CD4-positive, alpha-beta T cell treated with Interleukin-17A for 4 hours (primary cell): ENCODE data around the gene RING1.

Source experiments
- DNase-seq: peaks from one replicate; pipeline ENCODE4 v3.0.0-alpha.2; 2020; ENCODE audit warnings: mixed read lengths

RING1 gene

DNA sequence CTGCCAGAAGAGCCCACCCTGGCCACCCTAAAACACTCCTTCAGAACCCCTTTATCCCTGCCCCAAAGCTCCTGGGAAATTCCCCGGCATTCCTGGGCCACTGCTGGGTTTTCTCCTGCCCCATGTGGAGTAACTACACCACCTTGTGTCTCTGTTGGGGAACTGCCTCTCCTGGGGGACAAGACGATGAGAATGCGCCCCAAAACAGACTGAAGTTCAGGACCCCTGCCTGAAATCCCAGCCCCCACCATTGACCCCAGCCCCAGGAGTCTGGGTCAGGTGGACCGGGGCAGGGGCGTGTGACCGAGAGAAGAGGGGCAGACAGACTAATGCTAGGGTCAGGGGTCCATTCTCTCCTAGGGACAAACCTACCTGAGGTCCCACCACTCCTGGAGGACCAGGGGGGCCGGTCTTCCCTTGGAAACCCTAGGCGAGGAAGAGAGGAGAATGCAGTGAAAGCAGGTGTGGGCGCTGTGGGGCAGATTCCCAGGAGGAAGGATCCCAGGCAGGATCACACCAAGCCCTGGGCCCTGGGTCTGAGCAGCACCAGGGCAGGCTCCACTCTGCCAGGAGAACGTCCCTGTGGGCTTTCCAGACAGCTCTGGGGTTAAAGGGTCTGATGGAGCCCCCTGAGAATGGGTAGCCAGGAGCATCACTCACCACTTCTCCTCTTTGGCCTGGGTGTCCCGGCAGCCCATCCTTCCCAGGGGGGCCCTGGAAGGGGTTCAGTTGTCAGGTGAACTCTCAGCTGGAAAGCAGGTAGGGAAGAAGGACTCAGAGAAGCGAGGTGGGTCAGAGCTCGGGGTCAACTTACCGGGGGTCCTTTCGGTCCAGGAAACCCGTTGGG, 35.4 kb upstream of the RING1 start:
- peak; percentile 10 for DNase-seq

DNA sequence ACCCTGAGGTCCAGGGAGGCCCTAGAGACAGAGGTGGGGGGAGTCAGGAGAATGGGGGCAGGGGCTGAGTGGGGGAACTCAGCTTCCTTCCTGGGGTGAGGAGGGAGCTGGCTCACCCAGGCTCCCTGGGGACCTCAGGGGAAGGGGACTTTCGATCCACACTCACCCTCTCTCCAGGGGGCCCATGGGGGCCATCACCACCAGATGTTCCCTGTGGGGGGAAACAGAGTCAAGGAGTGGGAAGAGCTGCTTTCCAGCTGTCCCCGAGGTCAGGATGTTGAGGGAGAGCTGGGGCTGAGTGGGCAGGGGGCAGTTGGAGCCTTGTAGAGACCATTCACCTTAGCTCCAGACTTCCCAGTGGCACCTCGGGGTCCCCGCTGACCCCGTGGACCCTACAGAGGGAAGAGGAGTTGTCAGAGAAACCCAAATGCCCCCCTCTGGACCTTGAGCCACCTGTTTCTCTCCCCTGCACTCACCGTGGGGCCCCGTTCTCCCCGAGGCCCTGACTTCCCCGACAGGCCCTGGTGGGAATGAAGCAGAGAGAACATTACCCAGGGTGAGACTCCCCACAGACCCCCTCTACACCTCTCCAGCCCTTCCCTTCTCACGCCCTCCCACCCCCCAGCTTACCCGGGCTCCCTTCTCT, 34.6 kb upstream of the RING1 start:
- no peak for DNase-seq

DNA sequence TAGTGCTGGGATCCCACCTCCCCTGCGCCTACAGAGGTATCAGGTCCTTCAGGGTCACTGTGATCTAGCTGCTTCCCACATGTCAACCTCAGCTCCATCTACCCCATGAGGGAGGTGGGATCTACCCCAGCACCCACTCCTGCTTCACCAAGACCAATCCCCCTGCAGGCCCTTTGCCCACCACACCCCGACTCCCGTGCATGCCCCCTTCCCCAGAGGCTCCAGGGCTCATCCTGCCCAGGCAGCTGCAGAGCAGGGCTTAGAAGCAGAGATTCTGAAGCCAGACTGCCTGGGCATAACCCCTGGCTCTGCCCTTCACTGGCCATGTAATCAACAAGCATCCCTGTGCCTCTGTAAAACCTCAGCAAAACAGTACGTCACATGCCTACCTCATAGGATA, 33.5 kb upstream of the RING1 start:
- no peak for DNase-seq

DNA sequence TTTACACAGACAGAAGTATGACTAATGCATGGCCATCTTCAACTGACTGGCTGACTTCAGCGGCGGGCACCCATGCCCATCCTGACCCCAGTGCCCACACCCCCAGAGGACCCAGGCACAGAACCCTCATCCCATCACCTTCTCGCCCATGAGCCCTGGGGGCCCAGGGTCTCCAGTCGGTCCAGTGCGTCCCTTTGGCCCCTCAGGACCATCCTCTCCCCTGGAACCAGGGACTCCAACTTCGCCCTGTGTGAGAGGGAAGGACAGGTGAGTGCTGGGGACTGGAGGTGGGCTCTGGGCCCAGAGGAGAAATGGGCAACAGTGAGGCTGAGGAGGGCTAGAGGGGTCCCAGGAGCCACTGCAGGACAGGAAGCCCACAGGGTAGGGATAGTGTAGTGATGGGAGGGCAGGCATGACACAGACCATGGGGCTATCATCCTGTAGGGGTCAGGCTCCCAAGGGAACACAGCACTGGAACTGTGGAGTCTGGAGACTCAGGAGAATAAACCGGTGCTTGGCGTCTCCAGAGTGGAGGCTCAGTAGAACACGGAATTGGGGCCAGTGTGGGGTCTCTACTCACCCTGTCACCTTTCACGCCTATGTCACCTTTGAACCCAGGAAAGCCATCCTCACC, 32.7 kb upstream of the RING1 start:
- DNase-seq: no peak

DNA sequence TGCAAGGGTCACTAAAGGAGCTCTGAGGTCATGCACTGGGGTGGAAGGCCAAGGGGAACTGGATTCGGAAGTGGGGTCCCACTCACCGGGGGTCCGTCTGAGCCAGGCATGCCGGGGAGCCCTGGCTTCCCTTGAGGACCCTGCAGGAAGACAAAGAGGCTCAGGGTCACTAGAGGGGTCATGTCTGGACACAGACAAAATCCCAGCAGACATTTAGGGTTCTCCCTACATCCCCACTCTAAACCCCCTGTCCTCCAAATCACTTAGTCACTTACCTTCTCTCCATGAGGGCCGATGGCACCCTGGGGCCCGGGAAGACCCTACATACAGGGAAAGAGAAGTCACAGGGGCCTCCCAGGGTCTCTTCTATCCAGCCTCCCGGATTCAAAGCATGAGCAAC, 31.4 kb upstream of the RING1 start:
- no peak for DNase-seq

DNA sequence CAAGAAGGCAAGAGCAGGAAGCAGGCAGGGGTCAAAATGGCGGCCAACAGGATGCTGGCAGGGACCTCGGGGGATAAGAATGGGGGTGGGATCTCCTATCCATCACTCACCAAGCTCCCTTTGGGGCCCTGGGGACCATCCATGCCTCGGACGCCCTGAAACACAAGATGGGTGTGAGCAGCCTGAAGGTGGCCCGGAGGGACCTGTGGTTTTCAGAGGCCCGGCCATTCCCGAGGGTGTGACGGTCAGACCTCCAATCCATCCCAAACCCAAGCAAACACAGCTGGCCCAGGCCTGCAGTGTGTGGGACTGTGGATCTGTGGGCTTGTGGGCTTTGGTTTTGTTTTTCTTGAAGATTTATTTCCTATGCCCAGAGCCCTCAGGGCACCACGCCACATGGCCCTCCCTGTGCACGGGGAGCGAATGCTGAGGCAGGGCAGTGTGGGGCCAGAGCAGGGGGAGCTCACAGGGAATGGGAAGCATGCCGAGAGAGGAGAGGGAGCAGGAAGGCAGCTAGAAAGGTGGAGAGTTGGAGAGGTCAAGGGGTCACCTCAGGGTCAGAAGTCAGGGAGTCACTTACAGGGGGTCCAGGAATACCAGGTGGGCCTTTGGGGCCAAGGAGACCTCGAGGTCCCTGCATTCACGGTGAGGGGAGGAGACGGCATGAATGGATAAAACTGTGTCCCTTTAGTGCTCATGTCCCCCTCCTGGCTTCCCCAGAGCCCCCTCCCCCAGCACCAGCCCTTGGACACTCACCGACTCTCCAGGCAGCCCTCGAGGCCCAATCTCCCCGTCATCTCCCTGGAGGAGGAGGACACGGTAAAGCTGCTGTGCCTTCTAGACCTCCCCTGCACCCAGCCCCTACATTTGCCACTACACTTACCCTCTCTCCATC, 30.5 kb upstream of the RING1 start:
- no peak for DNase-seq

DNA sequence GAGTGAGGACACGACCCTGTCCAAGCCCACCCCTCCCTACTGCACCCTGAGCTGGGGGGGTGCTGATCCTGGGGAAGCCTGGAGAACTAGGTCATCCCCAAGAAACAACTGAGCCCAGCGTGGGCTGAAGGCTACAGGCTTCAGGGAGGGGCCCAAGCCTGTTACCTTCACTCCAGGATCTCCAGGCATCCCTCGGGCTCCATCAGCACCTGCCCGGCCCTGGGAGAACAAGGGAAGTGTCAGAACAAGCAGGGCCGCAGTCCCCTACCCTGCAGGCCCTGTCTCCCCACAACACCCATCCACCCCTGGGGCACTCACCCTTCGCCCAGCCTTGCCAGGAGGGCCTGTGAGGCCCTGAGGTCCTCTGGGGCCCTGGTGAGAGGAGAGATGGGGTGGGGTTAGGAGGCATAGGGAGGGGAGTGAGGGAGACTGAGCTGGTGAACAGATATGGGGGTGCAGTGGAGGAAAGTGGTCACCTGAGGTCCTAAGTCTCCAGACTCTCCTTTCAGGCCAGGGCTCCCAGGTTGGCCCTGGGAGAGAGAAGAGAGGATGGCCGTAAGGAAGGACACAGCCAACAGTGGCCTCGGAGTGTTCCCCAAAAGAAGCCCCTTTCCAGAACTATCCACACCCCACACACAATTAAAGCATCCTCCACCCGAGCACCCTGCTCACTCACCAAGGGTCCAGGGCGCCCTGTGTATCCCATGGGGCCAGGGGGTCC, 29.4 kb upstream of the RING1 start:
- DNase-seq: no peak

DNA sequence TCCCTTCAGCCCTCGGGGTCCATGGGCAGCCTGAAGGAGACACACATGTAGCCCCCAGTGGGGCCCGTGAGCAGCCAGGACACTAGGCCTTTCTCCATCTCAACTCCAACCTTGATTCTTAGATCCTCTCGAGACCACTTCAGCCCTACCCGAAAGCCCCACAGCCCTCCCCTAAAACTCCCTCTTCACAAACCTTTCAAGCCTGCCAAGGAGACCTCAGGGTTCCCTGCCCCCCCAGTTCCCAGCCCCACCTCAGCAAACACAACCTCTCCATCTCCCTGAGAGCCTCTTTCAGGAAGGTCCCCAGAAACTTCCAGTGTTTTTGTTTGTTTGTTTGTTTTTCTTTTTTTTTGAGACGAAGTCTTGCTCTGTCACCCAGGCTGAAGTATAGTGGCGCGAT, 27.2 kb upstream of the RING1 start:
- no peak for DNase-seq

DNA sequence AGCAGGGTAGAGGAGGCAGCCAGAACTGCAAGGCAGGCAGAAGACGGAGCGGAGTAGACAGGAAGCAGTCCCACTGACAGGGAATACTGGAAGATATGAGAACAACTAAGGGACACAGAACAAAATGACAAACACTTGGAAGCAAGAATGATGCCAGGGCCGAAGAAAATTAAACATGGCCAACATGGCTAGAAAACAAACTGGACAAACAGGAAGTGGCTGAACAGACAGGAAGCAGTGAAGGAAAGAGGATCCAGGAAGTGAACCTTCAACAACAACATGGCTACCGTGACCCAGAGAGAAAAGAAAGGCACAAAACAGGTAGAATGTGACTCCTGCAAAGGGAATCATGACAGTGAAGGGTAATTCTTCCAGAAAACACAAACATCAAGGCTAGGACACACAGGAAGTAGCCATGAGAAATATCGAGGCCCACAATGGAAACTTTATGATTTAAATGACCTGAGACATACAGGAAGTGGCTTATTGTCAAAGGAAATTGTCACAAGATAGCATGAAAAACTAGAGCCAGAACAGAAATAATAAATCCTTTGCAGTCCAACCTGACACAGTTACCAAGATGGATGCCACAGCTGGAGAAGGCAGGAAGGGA, 25.1 kb upstream of the RING1 start:
- DNase-seq: no peak

DNA sequence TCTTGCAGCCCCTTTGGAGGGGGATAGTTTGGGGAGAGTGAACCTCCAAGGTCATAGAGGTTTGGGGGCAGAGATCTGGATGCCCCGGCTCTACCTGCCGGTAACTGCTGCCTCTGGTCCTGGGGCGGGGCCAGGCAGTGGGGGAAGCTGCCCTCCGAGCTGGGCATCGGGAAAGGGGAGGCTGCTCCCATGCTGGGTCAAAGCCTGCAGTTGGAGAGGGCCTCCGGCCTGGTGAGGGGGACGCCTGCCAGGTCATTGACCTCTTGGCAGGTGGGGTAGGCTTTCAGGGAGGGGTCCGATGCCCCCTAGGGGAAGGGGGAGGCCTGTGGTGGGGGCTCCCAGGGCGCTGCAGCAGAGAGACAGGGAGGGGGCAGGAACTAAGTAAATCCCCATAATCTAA, 23.1 kb upstream of the RING1 start:
- DNase-seq: no peak

DNA sequence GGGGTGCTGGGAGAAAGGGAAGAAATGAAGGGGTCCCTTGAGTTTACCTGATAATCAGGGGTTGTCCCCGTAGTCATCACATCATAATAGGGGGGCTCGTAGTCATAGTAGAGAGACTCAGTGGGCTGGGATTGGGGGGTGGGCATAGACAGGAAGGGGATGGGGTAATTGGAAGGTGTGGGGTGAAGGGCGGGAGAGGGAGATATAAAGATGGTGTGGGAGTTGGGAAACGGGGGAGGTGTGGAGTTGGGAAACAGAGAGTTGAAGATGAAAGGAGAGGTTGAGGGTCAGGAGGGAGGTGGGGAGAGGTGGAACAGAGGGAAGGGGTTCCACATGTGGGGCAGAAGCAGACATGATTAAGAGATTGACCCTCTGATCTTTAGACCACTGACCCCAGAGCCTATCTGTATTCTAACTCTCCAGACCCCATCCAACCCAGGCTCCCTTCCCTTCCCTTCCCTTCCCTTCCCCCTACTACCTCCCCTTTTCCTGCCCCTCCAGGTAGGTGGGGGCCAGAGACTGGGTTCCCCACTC, 22.6 kb upstream of the RING1 start:
- DNase-seq: no peak

DNA sequence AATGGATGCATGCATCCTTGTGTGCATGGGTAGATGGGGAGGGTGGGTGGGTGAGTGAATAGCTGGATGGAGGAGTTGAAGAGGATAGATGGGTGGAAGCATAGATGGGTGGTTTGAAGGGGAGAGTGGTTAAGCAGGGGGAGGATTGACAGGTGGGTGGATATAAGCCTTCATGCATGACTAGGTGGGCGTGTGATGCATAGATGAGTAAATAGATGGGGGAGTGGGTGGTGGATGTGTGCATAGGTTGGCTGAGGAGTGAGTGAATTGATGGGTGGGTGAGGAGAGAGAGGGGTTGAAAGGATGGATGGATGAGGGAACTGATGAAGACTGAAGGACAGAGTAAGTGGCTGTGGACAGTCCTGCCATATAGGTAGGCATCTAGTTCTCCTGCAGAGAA, 20.5 kb upstream of the RING1 start:
- no peak for DNase-seq

DNA sequence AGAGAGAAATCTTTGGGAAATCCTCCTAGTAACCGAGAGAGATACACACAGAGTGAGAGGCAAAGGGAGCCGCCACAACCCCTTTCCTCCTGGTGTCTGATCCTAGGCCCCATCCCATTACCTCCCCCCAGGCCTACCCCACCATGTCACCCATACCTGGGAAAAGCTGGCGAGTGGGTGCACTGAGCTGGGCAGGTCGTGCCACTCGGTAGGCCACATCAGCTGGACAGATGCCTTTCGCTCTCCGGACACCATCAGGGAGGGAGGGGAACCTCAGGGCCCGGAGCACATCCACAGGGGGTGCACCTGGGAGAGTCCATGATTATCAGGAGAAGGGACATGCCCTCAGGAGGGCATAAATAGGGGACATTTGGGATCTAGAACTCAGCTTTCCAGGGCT, 19.1 kb upstream of the RING1 start:
- no peak for DNase-seq

DNA sequence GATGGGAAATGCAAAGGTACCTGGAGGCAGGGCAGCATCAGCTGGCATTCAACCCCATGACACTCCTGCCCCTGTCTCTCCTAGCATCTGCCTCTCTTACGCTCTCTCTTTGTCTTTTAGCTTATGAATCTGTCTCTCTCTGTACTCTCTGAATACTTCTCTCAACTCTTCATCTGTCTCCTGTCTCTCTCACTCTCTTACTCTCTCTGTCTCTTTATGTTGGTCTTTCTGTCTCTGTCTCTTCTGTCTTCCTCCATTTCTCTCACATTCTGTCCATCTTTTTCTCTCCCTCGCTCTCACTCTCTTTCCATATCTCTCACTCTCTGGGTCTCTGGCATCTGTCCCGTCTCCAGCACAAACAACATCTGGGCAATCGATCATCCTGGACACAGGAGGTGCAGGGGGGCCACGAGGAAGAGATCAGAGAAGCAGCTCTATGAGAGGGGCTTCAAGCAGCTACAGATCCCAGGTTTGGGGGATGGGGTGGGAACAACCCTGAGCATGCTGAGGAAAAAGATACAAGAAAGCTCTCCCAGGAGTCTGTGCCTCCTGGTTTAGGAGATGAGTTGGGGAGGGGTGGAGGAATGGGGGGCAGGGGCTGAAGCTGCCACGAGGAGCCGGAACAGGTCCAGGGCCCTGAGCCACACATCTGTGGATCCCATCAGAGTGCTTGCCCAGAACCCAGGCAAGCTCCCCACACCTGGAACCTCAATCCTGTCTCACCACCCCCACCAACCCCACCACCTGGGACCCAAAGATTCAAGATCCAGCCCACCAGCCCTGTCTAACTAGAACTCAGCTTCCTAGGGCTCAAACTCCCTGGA, 18.5 kb upstream of the RING1 start:
- DNase-seq: no peak

DNA sequence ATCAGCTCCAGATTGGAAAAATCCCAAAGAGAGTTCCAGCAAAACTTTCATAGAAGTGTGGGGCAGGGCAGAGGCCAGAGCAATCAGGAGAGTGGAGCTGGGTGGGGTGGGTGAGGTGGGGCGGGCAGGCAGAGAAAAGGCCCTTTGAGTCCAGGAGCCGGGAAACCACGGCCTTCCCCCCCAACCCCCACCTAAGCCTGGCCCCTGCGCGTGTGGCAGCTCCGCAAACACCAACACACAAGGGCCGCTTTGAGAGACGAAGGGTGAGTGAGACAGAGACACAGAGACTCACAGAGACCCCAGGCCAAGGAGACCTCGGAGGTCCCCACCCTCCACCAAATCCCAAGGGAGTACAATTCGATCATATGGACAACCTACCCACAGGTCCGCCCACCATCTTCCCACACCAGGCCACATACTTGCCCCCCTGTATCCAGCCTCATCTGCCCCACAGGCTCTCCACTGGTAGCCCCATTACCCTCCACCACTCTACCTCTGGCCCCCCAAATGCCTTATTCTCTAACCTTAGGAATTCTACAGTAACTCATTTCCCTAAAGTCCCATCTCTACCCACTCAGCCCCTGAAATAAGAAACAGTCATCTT, 17.7 kb upstream of the RING1 start:
- no peak for DNase-seq

DNA sequence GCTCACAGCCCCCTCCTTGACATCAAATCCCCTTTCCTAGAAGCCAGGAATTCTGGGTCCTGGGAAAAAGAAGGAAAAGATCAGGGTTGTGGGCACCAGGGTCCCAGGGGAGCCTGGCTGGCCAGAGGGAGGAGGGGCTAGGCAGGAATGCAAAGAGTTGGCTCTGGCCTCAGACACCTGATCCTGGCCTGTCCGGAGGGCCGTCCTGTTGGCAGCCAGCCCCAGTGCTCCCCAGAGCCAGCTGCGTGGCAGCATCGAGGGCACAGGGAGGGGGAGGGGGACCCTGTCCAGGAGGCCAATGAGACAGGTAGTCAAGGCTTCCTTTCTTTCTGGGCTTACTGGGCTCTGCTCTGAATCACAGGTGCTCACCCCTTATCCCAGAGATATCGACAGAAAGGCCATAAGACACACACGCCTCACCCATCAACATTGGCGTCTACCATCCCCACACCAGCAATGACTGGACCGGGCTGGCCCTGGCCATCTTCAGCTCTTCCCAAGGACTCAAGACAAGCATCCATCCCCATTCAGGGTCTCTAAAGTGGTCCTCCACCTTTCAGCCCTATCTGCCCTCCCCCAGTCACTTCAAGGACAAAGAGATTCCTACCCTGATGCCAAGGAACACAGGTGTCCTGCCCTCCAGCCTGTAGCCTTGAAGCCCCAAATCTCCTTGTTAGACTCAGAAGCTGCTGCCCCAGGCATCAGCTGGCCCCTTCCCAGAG, 16.8 kb upstream of the RING1 start:
- no peak for DNase-seq

DNA sequence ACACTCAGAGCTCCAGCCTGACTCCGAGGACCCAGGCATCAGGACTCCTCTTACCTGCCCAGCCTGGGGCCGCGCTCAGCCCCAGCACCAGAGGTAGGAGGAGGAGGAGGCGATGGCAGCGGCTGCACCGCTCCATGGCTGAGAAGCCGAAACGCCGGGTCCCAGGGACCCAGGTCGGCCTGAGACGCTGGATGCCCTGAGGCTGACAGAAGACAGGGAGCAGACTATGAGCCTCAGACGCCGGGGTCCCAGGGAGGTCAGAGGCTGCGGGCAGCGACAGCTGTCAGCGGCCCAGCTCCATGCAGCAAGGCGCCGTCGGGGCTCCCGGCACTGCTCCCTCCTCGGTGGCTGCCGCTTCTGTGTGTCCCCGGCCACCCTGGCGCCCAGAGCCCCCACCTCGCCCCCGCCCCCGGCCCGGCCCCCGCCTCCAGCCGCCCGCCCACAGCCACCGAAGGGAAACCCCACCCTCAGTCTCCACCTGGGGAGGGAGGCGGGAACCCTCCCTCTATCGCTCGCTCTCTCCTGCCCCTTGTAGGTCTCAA, 16.1 kb upstream of the RING1 start, which contains the start of gene COL11A2:
Gene COL11A2 (minus strand): TSS at position 363 of the 542 bp plus-strand sequence. CDS start 227 bp downstream, at position 136.
- DNase-seq: peak; percentile 52

DNA sequence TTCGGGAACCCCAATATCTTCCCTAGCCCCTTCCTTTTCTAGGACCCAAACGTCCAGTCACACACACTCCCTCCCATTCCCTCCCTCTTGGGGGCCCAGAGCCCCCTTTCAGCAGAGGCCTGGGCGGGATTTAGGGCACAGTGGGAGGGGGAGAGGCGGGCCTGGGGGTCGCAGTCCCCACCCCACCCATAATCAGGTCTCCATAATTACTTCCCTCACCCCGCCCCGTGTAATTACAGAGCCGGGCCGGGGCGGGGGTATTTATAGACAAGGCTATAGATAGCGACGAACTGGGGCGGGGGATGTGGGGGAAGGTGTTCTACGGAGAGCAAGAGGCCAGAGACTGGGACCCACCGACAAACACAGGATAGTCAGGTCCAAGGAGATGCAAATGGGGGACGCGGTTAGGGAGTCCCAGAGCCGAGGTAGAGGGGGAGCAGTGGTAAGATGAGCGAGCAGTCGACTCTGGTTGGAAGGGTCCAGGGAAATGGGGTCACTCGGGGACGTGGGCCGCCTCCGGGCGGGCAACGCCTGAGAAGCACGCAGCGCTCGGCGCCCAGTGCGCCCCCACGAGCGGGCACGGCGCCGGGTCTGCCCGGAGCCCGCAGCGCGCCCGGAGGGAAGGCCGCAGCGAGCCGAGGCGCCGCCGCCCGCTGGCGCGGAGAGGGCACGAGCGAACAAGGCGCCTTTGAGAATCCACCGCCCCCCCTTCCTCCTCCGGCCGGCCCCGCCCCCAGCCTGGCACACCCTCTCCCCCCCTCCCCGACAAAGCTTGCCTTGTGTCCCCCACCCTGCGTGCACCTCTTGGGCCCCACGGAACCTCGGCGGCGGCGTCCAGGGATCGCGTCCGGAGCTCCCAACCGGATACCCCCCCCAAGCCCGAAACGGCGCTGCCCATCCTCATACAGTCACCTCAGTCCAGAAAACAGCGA, 15.4 kb upstream of the RING1 start:
- DNase-seq: peak; percentile 59
